GM12875 (cell line): ENCODE results near the gene RASAL2.

Experiments used
- H3K4me3 ChIP-seq: one replicate; pipeline ENCODE4 v1.5.1; 2011; ENCODE audit warnings: low read depth, low read length, control low read depth
- TF ChIP-seq, protein P1 (sequence below): IDR thresholded peaks from 2 replicates; pipeline ENCODE4 v1.5.1; 2011; ENCODE audit warnings: low read depth, mild to moderate bottlenecking, control low read depth, inconsistent platforms, low read length, moderate library complexity, borderline replicate concordance; ENCODE audit not compliant: insufficient read depth

Gene RASAL2

DNA sequence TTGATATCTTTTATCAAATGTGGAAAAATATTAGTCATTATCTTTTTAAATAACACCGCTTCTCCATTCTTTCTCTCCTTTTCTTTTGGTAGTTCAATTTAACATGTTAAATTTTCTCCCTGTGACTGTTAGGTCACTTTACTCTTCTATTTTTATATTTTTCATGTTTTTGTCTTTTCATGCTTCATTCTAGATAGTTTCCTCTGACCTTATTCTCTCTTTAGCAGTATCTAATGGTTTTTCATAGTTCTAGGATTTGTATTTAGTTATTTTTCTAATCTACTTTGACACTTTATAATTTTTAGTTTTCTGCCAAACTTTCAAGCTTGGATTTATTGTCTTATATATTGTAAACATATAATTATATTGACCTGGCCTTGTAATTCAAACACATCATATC is 116.0 kb downstream of the RASAL2 start:
- TF ChIP-seq, protein P1, sequence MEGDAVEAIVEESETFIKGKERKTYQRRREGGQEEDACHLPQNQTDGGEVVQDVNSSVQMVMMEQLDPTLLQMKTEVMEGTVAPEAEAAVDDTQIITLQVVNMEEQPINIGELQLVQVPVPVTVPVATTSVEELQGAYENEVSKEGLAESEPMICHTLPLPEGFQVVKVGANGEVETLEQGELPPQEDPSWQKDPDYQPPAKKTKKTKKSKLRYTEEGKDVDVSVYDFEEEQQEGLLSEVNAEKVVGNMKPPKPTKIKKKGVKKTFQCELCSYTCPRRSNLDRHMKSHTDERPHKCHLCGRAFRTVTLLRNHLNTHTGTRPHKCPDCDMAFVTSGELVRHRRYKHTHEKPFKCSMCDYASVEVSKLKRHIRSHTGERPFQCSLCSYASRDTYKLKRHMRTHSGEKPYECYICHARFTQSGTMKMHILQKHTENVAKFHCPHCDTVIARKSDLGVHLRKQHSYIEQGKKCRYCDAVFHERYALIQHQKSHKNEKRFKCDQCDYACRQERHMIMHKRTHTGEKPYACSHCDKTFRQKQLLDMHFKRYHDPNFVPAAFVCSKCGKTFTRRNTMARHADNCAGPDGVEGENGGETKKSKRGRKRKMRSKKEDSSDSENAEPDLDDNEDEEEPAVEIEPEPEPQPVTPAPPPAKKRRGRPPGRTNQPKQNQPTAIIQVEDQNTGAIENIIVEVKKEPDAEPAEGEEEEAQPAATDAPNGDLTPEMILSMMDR, result no peak
- no peak overlapping the region for H3K4me3 ChIP-seq

DNA sequence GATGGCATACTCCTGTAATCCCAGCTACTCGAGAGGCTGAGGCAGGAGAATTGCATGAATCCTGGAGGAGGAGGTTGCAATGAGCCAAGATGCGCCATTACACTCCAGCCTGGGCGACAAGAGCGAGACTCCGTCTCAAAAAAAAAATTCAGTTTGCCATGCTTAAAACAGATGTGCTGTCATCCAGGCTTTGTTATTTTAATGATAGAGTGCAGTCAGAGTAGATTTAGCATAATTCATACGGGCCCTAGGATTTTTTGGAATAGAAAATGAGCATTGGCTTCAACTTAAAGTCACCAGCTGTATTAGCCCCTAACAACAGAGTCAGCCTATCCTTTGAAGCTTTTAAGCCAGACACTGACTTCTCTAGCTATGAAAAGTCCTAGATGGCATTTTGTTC is 124.6 kb downstream of the RASAL2 start:
- TF ChIP-seq, protein P1, result no peak
- H3K4me3 ChIP-seq, result no peak overlapping the region

DNA sequence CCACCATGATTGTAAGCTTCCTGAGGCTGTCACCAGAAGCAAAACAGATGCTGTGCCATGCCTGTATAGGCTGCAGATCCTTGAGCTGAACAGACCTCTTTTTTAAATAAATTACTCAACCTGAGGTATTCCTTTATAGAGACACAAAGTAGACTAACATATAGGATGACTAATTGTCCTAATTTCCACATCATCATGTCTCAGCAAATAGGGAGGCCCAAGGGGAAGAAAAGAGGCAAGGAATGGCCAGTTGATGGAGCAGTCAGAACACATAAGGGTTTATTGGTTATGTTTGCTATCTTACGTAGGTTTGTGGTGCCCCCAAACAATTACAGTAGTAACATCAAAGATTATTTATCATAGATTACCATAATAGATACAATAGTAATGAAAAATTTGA is 126.2 kb downstream of the RASAL2 start:
- TF ChIP-seq, protein P1, result no peak

DNA sequence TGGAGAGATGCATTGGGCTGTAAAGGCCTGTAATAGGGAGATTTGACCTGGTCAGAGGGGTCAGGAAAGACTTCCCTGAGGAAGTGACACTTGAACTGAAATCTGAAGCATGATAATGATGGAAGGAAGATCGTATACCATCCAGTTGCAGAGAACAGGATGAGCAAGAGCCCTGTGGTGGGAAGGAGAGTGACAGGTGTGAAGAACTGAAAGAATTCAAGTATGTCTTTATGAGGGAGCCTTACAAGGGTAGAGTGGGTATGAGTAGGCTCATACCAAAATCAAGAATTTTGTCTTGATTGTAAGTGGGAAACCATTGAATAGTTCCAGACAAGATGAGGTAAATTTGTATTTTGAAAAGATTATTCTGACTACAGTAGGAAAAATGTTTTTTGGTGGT is 129.4 kb downstream of the RASAL2 start:
- no peak overlapping the region for H3K4me3 ChIP-seq
- TF ChIP-seq, protein P1, result no peak

More for the DNA sequence above, 126.2 kb downstream of the RASAL2 start:
- no peak overlapping the region for H3K4me3 ChIP-seq

DNA sequence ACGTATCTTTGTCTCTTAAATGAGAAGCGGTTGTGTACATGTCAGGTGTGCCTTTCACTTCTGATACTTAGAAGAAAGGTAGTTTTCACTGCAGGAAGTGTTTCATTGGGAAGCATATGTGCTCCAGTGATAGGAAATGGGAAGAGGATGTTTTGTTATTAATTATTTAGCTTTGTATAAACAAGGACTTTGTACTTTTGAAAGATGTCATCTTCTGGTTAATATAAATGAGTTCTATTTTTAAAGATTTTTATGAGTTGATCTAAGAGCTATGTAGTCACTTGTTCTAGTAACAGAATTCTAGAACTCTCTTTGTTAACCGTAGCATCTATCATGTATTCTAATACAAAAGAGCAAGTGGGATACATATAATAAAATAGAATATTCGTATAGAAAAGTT is 130.5 kb downstream of the RASAL2 start:
- TF ChIP-seq, protein P1, result no peak
- no peak overlapping the region for H3K4me3 ChIP-seq

DNA sequence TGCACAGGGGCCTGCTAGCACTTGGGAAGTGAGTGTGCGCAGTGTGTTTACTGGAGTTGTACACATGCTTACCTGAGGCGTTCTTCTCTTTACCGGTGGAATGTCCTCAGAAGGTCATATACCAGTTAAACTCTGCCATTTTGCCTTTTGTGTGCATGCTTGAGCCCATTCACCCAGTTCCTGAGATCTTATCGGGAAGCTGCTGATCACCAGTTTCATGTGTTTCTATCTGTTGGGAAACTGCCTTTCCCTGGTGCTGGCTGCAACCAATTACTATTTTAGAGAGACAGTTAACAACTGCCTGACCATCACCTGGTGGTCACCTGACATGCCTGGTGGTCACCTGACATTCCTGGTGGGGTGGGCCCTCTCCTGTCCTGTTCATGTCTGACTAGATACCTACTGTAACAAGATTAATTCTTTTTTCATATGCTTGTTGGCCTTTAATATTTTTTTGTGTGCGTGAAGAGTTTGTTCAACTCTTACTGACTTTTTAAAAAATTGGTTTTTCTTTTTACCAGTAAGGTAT is 137.0 kb downstream of the RASAL2 start:
- TF ChIP-seq, protein P1, result no peak

DNA sequence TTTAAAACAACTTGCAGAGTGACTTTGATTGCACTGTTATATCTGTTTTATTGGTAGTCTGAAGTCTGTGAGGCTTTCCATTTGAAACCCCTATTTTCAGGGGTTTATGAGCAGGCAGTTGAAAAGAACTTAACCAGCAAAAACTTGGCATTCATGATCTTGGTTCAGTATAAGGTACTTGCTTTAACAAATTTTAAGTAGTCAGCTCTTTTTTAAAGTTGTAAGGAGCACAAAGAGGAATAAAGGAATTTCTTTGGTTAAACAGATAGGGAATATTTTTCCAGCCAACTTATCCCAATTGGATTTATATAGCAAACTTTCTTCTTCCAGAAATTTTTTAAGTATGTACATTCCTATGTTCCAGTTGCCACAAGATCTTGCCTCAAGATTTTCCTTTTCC is 138.2 kb downstream of the RASAL2 start:
- TF ChIP-seq, protein P1, result no peak
- no peak overlapping the region for H3K4me3 ChIP-seq

More for the DNA sequence above, 137.0 kb downstream of the RASAL2 start:
- H3K4me3 ChIP-seq, result no peak overlapping the region
